Erythroblast (primary cell): ENCODE results near the gene CDC42EP5.

Experiments
- GATA1 ChIP-seq: IDR thresholded peaks from 2 replicates; pipeline ENCODE4 v1.6.1; 2011; ENCODE audit warnings: low read depth, mild to moderate bottlenecking, control low read depth, low read length, moderate library complexity
- POLR2A ChIP-seq: IDR thresholded peaks from 2 replicates; pipeline ENCODE4 v1.6.1; 2011; ENCODE audit warnings: mild to moderate bottlenecking, low read length

GRCh38 chr19:54460230-54461005, 12.7 kb downstream of the CDC42EP5 start:
- TF ChIP-seq POLR2A (no peak), GATA1 (no peak)
